BLaER1 treated with 17β-estradiol and CSF1 and Interleukin-3, amounts not matched to agents 10 nM and 100 nM (cell line): ENCODE data around the gene PRUNE2.
A peak's percentile ranks its signal among the peaks of the same experiment; 100 is the strongest.

Experiments used
- H3K27ac ChIP-seq, 11 experiments: shearing (Covaris generic); formaldehyde crosslinking; 2 replicates each; pipeline ENCODE4 v1.8.1; 2022
- H3K27me3 ChIP-seq, 11 experiments: shearing (Covaris generic); formaldehyde crosslinking; 2 replicates each; pipeline ENCODE4 v1.8.1; 2022
- H3K36me3 ChIP-seq, 11 experiments: shearing (Covaris generic); formaldehyde crosslinking; 2 replicates each; pipeline ENCODE4 v1.8.1; 2022
- H3K4me1 ChIP-seq, 10 experiments: shearing (Covaris generic); formaldehyde crosslinking; 2 replicates each; pipeline ENCODE4 v1.8.1; 2022
- H3K4me2 ChIP-seq, 11 experiments: shearing (Covaris generic); formaldehyde crosslinking; 2 replicates each; pipeline ENCODE4 v1.8.1; 2022
- H3K4me3 ChIP-seq, 10 experiments: shearing (Covaris generic); formaldehyde crosslinking; 2 replicates each; pipeline ENCODE4 v1.8.1; 2022
- H3K9ac ChIP-seq, 11 experiments: shearing (Covaris generic); formaldehyde crosslinking; 2 replicates each; pipeline ENCODE4 v1.8.1; 2022
- H3K9me3 ChIP-seq, 11 experiments: shearing (Covaris generic); formaldehyde crosslinking; replicated peaks in 1 of 11; 2 replicates each; pipeline ENCODE4 v1.8.1; 2022
- H4K20me1 ChIP-seq, 11 experiments: shearing (Covaris generic); formaldehyde crosslinking; 2 replicates each; pipeline ENCODE4 v1.8.1; 2022
- Cebpa-rat ChIP-seq, 11 experiments: shearing (Covaris generic); IDR thresholded peaks; 2 replicates each; pipeline ENCODE4 v1.8.1; 2022

Gene PRUNE2

GRCh38 chr9:76690973-76691370 is 214.9 kb downstream of the PRUNE2 start:
- no peaks in the 10 kb centered on the region for H3K27me3 ChIP-seq
- no peaks in the 10 kb centered on the region for H3K36me3 ChIP-seq
- H3K4me1 ChIP-seq, result peaks cover 8 to 34% (median 15%) of the 10 kb centered on the region in 10 experiments
- H3K9ac ChIP-seq, result no peak overlapping the region
- no peaks in the 10 kb centered on the region for H3K9me3 ChIP-seq
- H4K20me1 ChIP-seq, result no peaks in the 10 kb centered on the region
- no peak overlapping the region for H3K4me2 ChIP-seq
- no peak overlapping the region for H3K27ac ChIP-seq
- TF ChIP-seq Cebpa-rat (IDR thresholded peaks at IDR 0.05), result no peak
- no peak overlapping the region for H3K4me3 ChIP-seq

- Histone ChIP-seq H3K9me3 (no peaks in the 10 kb centered on the region), H3K9ac (no peak overlapping the region), H3K4me1 (peaks cover 8 to 34% (median 15%) of the 10 kb centered on the region in 10 experiments), H3K27me3 (no peaks in the 10 kb centered on the region), H3K4me3 (no peak overlapping the region), H3K4me2 (no peak overlapping the region), H3K36me3 (no peaks in the 10 kb centered on the region), H3K27ac (no peak overlapping the region), H4K20me1 (no peaks in the 10 kb centered on the region)
- TF ChIP-seq Cebpa-rat (IDR thresholded peaks at IDR 0.05), result no peak
These were observed 215.5 kb downstream of the PRUNE2 start for GRCh38 chr9:76690246-76690972.

DNA sequence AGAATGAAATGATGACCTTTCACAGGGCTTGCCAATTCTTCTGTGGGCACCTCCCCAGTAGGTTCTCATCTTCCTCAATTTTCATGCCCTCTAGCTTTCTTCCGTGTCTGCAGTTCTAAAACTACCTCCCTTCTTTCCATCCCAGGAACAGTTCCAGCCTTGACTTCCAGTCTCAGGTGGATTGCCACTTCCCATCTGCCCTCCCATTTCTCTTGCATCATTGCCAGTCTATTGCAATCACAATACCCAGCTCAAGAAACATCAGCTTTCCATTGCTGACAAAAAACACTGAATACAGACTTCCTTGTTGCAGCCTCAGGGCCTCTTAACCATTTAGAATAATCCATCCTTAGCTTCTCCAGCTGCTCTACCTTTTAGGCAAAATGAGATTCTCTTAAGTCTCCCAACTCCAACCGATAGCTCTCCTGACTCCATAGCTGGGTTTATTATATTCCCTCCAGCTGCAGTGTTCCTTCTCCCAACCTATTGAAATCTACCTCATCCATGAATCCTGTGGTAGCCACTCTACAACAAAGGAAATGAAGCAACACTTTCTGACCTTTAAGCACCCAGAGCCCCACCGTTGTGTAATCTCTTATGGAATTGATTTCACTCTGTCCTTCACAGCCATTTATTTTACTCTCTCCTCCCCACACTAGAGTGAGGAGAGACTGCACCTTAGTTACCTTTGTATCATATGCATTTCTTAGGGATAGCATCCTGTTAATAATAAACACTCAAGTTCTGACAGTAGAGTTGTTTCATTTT is 217.3 kb downstream of the PRUNE2 start:
- no peaks in the 10 kb centered on the region for H3K9me3 ChIP-seq
- H4K20me1 ChIP-seq, result no peaks in the 10 kb centered on the region
- peaks cover 8 to 27% (median 15%) of the 10 kb centered on the region in 10 experiments for H3K4me1 ChIP-seq
- no peak overlapping the region for H3K4me3 ChIP-seq
- H3K36me3 ChIP-seq, result no peaks in the 10 kb centered on the region
- no peaks in the 10 kb centered on the region for H3K27me3 ChIP-seq
- H3K27ac ChIP-seq, result no peak overlapping the region
- no peak overlapping the region for H3K9ac ChIP-seq
- H3K4me2 ChIP-seq, result peak overlapping the region in 8 of 11 experiments; percentile 5 to 37 (median 21); a peak in 8 of 22 replicates
- no peak for TF ChIP-seq Cebpa-rat (IDR thresholded peaks at IDR 0.05)

DNA sequence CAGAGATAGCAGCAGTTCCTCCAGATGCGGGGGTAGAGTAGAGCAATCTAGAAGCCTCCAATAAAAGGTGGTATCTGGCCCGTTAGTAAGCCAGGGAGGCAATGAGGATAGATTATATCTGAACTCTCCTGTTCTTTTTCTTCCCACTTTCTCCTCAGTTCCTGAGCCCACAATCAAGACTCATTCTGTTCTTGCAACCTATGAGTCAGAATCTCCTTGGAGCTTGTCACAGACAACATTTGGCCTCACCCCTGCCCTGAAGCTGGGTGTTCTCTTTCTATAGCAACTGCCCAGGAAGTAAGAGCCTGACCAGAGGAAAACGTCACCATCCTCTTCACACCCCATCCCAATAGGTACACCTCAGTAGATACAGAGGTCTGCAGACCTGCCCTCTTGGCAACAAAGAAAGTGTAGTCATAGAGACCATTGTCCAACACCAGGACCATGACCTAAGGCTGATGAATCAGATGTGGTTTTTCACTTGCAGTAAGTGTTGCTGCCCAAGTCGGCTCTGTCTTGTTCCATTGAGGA is 218.0 kb downstream of the PRUNE2 start:
- Histone ChIP-seq H3K27ac (no peak overlapping the region; a peak in 1 of 22 replicates), H3K9ac (no peak overlapping the region), H3K9me3 (no peaks in the 10 kb centered on the region), H3K27me3 (no peaks in the 10 kb centered on the region), H3K4me1 (peaks cover 8 to 26% (median 14%) of the 10 kb centered on the region in 10 experiments), H3K36me3 (no peaks in the 10 kb centered on the region), H4K20me1 (no peaks in the 10 kb centered on the region), H3K4me3 (no peak overlapping the region), H3K4me2 (peak overlapping the region in 3 of 11 experiments; percentile 3 to 26 (median 20); a peak in 2 of 22 replicates)
- no peak for TF ChIP-seq Cebpa-rat (IDR thresholded peaks at IDR 0.05)

GRCh38 chr9:76686756-76687155 is 219.2 kb downstream of the PRUNE2 start:
- no peak for TF ChIP-seq Cebpa-rat (IDR thresholded peaks at IDR 0.05)
- Histone ChIP-seq H3K9me3 (no peaks in the 10 kb centered on the region), H3K4me3 (no peak overlapping the region), H3K4me1 (peaks cover 2 to 21% (median 9%) of the 10 kb centered on the region in 10 experiments; a peak in 19 of 20 replicates), H3K27ac (no peak overlapping the region), H3K4me2 (no peak overlapping the region), H3K9ac (no peak overlapping the region), H3K27me3 (no peaks in the 10 kb centered on the region), H4K20me1 (no peaks in the 10 kb centered on the region), H3K36me3 (no peaks in the 10 kb centered on the region)

DNA sequence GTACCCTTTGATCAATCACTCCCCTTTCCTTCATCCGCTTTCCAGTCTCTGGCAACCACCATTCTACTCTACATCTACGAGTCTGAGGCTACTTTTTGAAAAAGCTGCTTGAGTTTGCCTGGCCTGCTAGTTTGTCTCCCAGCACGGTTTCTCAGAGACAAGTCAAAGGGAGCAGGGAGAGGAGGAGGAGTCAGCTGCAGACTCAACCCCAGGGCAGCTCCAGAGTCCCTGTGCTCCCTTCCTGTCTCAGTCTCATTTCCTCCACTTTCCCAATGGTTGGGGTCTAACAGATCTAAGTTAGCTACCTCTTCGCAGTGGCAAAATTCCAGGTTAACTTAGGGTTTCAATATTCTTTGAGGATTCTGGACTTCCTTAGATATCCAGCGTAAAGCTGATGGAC is 221.7 kb downstream of the PRUNE2 start:
- no peak overlapping the region for H3K27ac ChIP-seq
- H4K20me1 ChIP-seq, result no peaks in the 10 kb centered on the region
- H3K4me3 ChIP-seq, result no peak overlapping the region
- no peak for TF ChIP-seq Cebpa-rat (IDR thresholded peaks at IDR 0.05)
- H3K27me3 ChIP-seq, result no peaks in the 10 kb centered on the region
- H3K4me1 ChIP-seq, result peaks cover 0 to 16% (median 5%) of the 10 kb centered on the region in 10 experiments; a peak in 6 of 20 replicates
- H3K9ac ChIP-seq, result no peak overlapping the region
- no peak overlapping the region for H3K4me2 ChIP-seq
- H3K9me3 ChIP-seq, result peaks cover 5 to 18% (median 15%) of the 10 kb centered on the region in 11 experiments; a peak in 15 of 22 replicates
- no peaks in the 10 kb centered on the region for H3K36me3 ChIP-seq

DNA sequence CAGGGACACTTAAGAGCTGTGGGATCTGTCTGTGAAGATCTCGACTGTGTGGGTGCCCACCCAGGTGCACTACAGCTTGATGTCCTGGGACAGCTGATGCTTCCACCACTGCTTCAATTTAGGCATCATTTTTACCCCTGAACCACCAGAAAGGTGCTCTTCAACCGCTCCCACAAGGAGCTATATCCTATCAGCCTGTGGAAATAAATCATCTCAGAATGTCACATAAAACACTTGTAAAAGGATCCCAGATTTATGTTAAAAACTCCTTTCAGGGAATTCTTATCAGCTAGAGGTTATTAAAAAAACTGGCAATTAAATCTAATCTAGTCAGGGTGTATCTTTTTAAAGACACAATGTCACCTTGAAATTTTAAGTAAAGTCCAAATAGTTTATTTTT is 224.4 kb downstream of the PRUNE2 start:
- Histone ChIP-seq H4K20me1 (no peaks in the 10 kb centered on the region), H3K4me2 (no peak overlapping the region), H3K4me1 (no peaks in the 10 kb centered on the region), H3K27me3 (no peaks in the 10 kb centered on the region), H3K27ac (no peak overlapping the region), H3K4me3 (no peak overlapping the region), H3K9ac (no peak overlapping the region), H3K36me3 (no peaks in the 10 kb centered on the region), H3K9me3 (peaks cover 6 to 24% (median 20%) of the 10 kb centered on the region in 11 experiments; a peak in 16 of 22 replicates)
- no peak for TF ChIP-seq Cebpa-rat (IDR thresholded peaks at IDR 0.05)

GRCh38 chr9:76680716-76681425 is 225.0 kb downstream of the PRUNE2 start:
- H3K4me2 ChIP-seq, result no peak overlapping the region
- no peak overlapping the region for H3K27ac ChIP-seq
- no peaks in the 10 kb centered on the region for H3K27me3 ChIP-seq
- H4K20me1 ChIP-seq, result no peaks in the 10 kb centered on the region
- H3K36me3 ChIP-seq, result no peaks in the 10 kb centered on the region
- H3K9me3 ChIP-seq, result peaks cover 6 to 24% (median 20%) of the 10 kb centered on the region in 11 experiments; a peak in 16 of 22 replicates
- H3K4me1 ChIP-seq, result no peaks in the 10 kb centered on the region
- no peak for TF ChIP-seq Cebpa-rat (IDR thresholded peaks at IDR 0.05)
- H3K4me3 ChIP-seq, result no peak overlapping the region
- no peak overlapping the region for H3K9ac ChIP-seq
